Gastroesophageal sphincter (tissue), 4 donors: ENCODE results near the gene RAB32. TPM values are rescaled to one million over a fixed set of nuclear protein-coding genes. Genes with fewer than 3 reads are reported as not detected.
A peak's percentile ranks its signal among the peaks of the same experiment; 100 is the strongest.

Source experiments
- ATAC-seq: fragments of 150-250 bp; one replicate; pipeline ENCODE4 v1.9.1; 2016; ENCODE audit warnings: mild to moderate bottlenecking, moderate library complexity
- H3K27ac ChIP-seq, 4 donors: fragments of 200-600 bp; sonication (generic) in 3 of 4; 1 replicate in 3 of 4; 2 replicates in 1 of 4; pipeline ENCODE4 v1.5.1; 2016 to 2019
- H3K27me3 ChIP-seq: fragments of 200-600 bp; sonication (generic); one replicate; pipeline ENCODE4 v1.5.1; 2019
- H3K36me3 ChIP-seq, 2 donors: fragments of 200-600 bp; sonication (generic); one replicate each; pipeline ENCODE4 v1.5.1; 2019; ENCODE audit warnings: control low read depth in 1 of 2
- H3K4me1 ChIP-seq, 3 donors: fragments of 200-600 bp; sonication (generic); 1 replicate in 2 of 3; 2 replicates in 1 of 3; pipeline ENCODE4 v1.5.1; 2016 to 2019; ENCODE audit warnings: control low read depth in 2 of 3
- H3K4me3 ChIP-seq, 2 donors: fragments of 200-600 bp; sonication (generic); one replicate each; pipeline ENCODE4 v1.5.1; 2019; ENCODE audit warnings: mild to moderate bottlenecking in 1 of 2, moderate library complexity in 1 of 2
- H3K9me3 ChIP-seq, 3 donors: fragments of 200-600 bp; sonication (generic); one replicate each; pipeline ENCODE4 v1.5.1; 2017 to 2019; ENCODE audit warnings: control low read depth in 2 of 3
- EP300 ChIP-seq: sonication (generic); formaldehyde crosslinking; IDR thresholded peaks from one replicate; pipeline ENCODE4 v1.6.1; 2017; ENCODE audit warnings: antibody characterized with exemption, mild to moderate bottlenecking
- POLR2A ChIP-seq, 2 donors: fragments of 450-650 bp; IDR thresholded peaks; one replicate each; pipeline ENCODE4 v1.6.1; 2017; ENCODE audit warnings: antibody characterized with exemption in 2 of 2, mild to moderate bottlenecking in 2 of 2, moderate library complexity in 1 of 2
- POLR2AphosphoS5 ChIP-seq: sonication (generic); formaldehyde crosslinking; IDR thresholded peaks from one replicate; pipeline ENCODE4 v1.6.1; 2017; ENCODE audit warnings: antibody characterized with exemption
- WGBS, 2 donors: methylation state at CpG; one replicate each; pipeline ENCODE4 v1.1.5; 2018; ENCODE audit warnings: low coverage in 1 of 2; 5-methylcytosine and 5-hydroxymethylcytosine counted together
- total RNA-seq, 4 donors: library from RNA; depleted of rRNA; stranded (reverse); fragments of >200 nt; gene quantifications; one replicate each; pipeline ENCODE4 v1.1.0, GENCODE V29; 2016
- TF ChIP-seq, protein P1 (sequence below), 4 experiments: fragments of 200-600 bp in 2 of 4; fragments of 450-650 bp in 2 of 4; sonication (generic) in 1 of 4; IDR thresholded peaks; one replicate each; pipeline ENCODE4 v1.5.1; 2017 to 2019; ENCODE audit warnings: antibody characterized with exemption in 4 of 4, mild to moderate bottlenecking in 2 of 4, moderate library complexity in 2 of 4

The RAB32 gene
- total RNA-seq, 4 donors from 2014 or later, result 23.0 to 47.4 (median 34.1) TPM

DNA sequence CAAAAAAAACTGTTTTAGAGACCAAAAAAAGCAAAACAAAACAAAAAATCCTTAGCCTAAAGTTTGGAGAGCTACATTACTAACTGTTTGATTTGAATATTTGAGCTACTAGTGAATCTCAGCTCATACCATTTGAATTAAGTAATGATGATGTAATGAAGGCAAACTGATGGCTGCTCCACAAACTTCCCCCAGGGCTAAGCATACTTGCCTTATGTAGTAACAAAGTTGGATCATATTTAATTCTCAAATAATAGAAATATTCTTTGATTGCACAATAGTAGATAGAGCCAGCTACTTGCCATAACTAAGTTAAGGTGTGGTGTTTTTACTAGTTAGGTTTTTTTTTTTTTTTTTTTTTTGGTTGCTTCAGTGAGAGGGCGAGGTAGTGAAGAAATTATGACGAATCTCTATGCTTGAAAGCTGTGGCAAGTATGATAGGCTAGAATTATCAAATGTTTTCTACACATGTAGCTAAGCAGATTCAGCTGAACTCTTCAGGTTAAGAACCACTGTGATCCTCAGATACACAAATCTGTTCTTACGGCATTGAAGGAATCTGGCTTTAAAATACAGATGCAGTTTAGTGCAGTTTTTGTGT lies 2.9 kb downstream of the RAB32 start:
- TF ChIP-seq POLR2AphosphoS5, result peak; percentile 50
- TF ChIP-seq, protein P1, sequence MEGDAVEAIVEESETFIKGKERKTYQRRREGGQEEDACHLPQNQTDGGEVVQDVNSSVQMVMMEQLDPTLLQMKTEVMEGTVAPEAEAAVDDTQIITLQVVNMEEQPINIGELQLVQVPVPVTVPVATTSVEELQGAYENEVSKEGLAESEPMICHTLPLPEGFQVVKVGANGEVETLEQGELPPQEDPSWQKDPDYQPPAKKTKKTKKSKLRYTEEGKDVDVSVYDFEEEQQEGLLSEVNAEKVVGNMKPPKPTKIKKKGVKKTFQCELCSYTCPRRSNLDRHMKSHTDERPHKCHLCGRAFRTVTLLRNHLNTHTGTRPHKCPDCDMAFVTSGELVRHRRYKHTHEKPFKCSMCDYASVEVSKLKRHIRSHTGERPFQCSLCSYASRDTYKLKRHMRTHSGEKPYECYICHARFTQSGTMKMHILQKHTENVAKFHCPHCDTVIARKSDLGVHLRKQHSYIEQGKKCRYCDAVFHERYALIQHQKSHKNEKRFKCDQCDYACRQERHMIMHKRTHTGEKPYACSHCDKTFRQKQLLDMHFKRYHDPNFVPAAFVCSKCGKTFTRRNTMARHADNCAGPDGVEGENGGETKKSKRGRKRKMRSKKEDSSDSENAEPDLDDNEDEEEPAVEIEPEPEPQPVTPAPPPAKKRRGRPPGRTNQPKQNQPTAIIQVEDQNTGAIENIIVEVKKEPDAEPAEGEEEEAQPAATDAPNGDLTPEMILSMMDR (IDR thresholded peaks at IDR 0.05), result no peak
- no peaks in the 10 kb centered on the region for H3K9me3 ChIP-seq
- peak overlapping the region; percentile 50 to 99 (median 80) for H3K27ac ChIP-seq
- WGBS, 2 donors, result 24 to 34% methylated on average over 3 of the region's 3 CpGs
- ATAC-seq, result peak; percentile 35
- no peaks in the 10 kb centered on the region for H3K27me3 ChIP-seq
- H3K4me1 ChIP-seq, result peaks cover 11 to 52% (median 13%) of the 10 kb centered on the region in 3 donors
- peaks cover 0 to 23% of the 10 kb centered on the region in 2 donors for H3K36me3 ChIP-seq
- H3K4me3 ChIP-seq, result peak overlapping the region in 1 of 2 donors; percentile 62

DNA sequence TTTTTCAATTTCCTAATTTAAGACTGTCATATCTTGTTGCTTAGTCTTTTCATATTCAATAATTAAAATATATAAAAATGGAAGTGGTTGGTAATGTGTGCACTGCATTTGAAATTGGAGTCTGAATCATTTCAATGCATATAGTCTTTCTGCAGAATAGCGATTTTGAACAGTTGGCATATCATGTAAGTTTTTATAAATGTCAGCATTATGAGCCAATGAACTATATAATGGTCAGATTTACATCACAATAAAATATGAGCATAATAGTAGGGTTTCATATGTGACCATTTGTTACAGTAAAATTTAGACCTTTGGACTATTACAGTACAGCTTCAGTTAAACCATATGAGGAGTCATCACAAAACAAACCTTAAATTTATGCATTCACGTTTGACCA lies 4.3 kb downstream of the RAB32 start:
- WGBS, 2 donors, result 69 to 74% methylated on average over 2 of the region's 2 CpGs
- Histone ChIP-seq H3K9me3 (no peaks in the 10 kb centered on the region), H3K4me1 (peaks cover 11 to 62% (median 17%) of the 10 kb centered on the region in 3 donors), H3K36me3 (peaks cover 0 to 32% of the 10 kb centered on the region in 2 donors), H3K27me3 (no peaks in the 10 kb centered on the region), H3K4me3 (no peak overlapping the region), H3K27ac (no peak overlapping the region)
- ATAC-seq, result no peak
- TF ChIP-seq, protein P1 (IDR thresholded peaks at IDR 0.05), result no peak
- TF ChIP-seq EP300, result no peak
- no peak for TF ChIP-seq POLR2A (IDR thresholded peaks at IDR 0.05)

DNA sequence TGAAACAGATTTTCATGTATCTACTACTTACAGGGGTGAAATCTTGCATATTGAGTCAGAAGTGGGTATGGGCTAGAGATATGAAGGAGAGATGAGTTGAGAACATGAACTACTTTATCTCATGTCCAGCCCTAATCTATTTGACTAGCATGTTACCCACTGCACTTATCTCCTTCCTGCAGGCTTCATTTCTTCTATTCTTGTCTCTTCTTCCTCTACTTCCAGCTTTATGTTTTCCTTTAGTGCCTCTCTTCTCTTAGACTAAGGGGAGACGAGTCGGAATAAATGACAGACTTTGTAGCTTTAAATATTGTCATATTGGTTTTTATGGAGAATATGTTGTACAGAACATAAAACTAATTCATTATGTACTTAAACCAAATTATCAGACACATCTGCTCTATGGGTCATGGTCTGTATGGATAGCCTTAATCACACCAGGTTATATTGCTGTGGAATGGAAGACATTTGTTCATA lies 5.3 kb downstream of the RAB32 start:
- no peak overlapping the region for H3K27ac ChIP-seq
- 97 to 100% methylated on average over 2 of the region's 2 CpGs for WGBS, 2 donors
- TF ChIP-seq, protein P1 (IDR thresholded peaks at IDR 0.05), result no peak
- TF ChIP-seq POLR2A (IDR thresholded peaks at IDR 0.05) (no peak), EP300 (no peak), POLR2AphosphoS5 (no peak)
- peaks cover 0 to 40% of the 10 kb centered on the region in 2 donors for H3K36me3 ChIP-seq
- ATAC-seq, result no peak
- H3K4me3 ChIP-seq, result no peak overlapping the region
- H3K27me3 ChIP-seq, result no peaks in the 10 kb centered on the region
- no peaks in the 10 kb centered on the region for H3K9me3 ChIP-seq
- H3K4me1 ChIP-seq, result peaks cover 11 to 62% (median 17%) of the 10 kb centered on the region in 3 donors

DNA sequence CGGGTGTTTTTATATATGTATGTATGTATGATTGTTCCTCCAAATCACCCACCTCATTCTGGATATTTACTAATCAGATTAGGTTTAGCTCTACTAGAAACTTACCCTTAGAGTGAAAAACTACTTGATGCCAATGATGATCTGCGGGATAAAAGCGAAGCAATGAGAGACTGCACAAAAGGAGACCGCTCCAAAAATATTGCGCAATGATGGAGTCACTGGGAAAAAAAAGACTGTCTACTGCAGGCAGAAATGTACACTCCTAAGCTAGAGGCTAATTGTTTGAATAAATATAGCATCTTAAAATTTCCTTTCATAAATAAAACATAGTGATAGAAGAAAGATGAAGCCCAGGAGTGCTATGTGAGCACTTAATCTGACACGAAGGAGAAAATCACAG lies 7.3 kb downstream of the RAB32 start:
- peaks cover 3 to 50% (median 9%) of the 10 kb centered on the region in 3 donors for H3K4me1 ChIP-seq

DNA sequence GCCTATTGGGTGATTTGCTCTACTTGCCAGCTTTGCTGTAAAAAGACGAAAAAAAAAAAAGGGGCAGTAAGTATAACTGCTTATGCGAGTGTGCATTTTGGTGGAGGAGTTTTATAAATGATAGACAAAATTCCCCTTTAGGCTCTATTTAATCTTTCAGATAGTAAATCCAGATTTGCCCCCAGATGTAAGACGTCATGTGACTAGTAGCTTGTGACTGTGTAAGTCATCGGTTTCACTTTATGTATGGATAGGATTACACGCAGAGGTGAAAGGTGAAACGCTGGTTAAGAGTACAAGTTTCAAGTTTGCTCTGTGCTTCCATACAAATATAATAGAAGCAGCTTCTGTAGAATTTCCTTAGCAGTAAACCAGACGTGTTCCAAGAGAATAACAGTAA lies 7.9 kb downstream of the RAB32 start:
- Histone ChIP-seq H3K9me3 (no peaks in the 10 kb centered on the region), H3K27me3 (no peaks in the 10 kb centered on the region), H3K4me3 (no peak overlapping the region), H3K27ac (no peak overlapping the region), H3K36me3 (peaks cover 3 to 58% of the 10 kb centered on the region in 2 donors), H3K4me1 (peaks cover 0 to 43% (median 7%) of the 10 kb centered on the region in 3 donors)
- TF ChIP-seq POLR2A (IDR thresholded peaks at IDR 0.05) (no peak), POLR2AphosphoS5 (no peak), EP300 (no peak)
- TF ChIP-seq, protein P1 (IDR thresholded peaks at IDR 0.05), result no peak
- WGBS, 2 donors, result 63 to 75% methylated on average over 4 to 5 of the region's 7 CpGs
- ATAC-seq, result no peak

More for the DNA sequence above, 7.3 kb downstream of the RAB32 start:
- H3K9me3 ChIP-seq, result no peaks in the 10 kb centered on the region
- no peak overlapping the region for H3K27ac ChIP-seq
- H3K36me3 ChIP-seq, result peaks cover 3 to 58% of the 10 kb centered on the region in 2 donors
- peak; percentile 12 for TF ChIP-seq POLR2AphosphoS5
- TF ChIP-seq, protein P1 (IDR thresholded peaks at IDR 0.05), result no peak
- 66 to 84% methylated on average over 5 to 6 of the region's 6 CpGs for WGBS, 2 donors
- no peaks in the 10 kb centered on the region for H3K27me3 ChIP-seq
- H3K4me3 ChIP-seq, result no peak overlapping the region
- ATAC-seq, result peak; percentile 32
